HUDEP-2 (cell line): ENCODE results near the gene UTF1.

Source experiments
- DNase-seq, 76 experiments: peaks; one replicate each; lab custom pipeline; 2025; ENCODE audit not compliant: unreplicated experiment in 76 of 76; lab: John Stamatoyannopoulos, UW

The UTF1 gene

DNA sequence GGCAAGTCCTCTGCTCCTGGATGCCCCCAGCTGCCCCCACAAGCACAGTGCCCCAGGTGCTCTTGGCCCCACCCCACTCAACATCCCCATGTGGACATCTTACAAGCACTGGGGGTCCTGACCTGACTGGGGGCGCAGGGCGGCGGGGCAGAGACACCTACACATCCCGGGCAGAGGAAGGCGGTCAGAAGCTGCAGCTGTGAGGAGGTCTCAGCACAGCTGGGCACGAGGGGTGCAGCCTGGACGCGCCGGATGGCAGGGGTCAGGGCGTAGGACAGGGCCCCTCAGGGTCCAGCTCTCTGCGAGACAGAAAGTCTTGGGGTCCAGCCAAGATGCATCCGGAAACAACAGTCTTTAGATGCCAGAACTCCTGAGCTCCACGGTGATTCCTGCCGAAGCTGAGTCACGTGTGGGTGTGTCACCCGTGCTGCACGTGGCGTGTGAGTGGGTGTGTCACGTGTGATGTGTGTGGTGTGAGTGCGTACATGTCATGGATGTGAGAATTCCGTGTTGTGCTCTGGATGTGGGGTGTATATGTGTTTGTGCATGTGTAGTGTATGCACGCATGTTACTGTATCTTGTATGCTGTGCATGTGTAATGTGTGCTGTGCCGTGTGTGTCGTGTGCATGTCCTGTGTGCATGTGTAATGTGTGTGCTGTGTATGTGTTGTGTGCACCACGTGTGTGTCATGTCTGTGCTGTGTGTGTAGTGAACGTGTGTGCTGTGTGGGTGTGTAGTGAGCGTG is 12.8 kb downstream of the UTF1 start:
- DNase-seq = peak in 1 of 76 experiments; percentile 12

DNA sequence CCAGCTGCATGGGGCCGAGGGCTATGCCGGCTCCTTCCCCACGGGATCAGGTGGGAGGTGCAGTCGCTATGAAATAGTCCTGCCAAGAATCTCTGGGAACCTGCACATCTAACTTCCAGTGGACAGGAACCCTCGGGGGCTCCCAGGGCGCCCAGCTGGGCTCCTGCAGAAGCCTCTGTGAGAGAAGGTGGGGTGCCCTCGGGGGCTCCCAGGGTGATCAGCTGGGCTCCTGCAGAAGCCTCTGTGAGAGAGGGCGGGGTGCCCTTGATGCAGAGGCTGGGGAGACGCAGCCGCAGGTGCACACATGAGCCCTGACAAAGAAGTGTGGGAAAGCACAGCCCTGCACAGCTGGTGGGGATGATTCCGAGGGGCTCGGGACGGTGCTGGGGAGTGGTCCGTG is 13.6 kb downstream of the UTF1 start:
- DNase-seq = no peak

DNA sequence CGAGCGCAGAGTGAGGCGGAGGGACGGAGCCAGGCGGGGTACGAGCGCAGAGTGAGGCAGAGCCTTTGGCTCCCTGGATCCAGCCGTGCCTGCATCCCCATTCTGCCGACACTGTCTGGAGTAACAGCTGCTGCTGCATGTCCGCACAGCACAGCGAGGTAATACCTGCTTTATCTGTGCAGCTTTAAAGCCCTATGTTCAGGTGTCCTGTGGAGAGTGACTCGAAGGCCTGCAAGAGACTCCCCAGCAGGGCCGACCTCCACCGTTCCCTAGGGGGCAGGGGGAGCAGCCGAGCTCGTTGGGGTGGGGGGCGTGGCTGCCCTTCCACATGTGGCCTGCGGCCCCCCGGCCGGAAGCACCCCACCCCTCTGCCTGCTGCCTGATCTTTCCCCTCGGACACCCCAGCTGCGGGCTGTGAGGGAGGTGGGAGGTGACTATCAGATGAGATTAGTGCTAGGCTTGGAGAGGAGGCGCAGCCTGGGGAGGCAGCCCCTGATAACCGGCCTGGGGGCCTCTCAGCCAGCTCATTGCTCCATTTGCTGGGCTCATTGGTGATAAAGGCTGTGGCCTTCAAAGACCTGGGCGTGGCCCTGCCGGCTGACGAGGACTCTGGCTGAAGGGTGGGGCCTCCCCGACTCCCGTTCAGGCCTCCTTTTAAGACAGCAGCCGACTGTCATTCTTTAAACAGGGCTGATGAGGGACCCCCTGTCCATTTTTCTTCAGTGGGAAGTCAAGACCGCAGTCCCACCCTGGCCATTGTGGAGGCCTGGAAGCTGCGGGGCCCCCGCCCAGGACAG is 15.6 kb downstream of the UTF1 start:
- peak in 75 of 76 experiments; percentile 46 to 98 (median 93) for DNase-seq

DNA sequence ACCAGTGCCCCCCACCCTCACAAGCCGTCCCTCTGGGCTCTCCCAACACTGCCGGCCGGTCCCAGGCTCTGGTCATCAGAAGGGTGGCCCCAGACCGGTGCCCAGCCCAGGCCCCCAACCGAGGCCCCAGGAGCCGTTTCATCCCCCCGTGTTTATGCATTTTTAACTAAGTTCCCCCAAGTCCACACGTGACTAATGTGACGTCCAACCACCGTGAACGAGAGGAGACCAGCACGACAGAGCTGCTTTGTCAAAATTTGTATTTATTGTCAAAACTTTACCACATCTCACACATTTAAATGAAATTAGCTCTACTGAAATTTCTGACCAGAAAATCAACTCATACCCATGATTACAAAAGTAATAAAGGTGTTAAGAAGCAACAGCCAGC is 16.2 kb downstream of the UTF1 start:
- DNase-seq = no peak

DNA sequence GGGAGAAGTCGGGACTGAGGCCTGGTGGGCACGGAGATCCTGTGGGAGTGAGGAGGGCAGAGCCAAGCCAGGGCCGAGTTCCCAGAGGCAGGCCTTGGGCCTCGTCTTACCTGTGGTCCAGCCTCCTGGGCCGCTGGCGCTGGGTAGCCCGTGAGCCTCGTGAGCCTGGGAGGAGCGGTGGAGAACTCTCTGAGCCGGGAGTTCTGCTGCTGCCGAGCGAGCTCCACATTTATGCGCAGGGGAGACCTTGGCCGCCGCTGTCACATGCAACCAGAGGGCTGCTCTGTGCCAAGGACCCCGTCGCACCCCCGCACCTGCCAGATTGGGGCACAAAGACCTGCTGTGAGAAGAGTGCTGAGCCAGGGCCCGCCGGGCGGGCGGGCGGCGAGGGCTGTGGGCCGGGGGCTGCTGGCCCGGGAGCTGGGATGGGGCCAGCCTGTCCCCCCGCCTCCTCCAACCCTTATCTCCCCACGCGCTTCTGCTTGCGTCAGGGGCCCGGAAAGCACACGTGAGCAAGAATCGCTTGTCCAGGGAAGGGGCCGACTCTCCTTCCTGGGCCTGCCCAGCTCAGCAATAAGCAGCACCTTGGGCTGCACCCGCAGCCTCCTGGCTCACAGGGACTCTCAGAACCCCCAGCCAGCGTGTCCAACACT is 17.8 kb downstream of the UTF1 start:
- no peak for DNase-seq

DNA sequence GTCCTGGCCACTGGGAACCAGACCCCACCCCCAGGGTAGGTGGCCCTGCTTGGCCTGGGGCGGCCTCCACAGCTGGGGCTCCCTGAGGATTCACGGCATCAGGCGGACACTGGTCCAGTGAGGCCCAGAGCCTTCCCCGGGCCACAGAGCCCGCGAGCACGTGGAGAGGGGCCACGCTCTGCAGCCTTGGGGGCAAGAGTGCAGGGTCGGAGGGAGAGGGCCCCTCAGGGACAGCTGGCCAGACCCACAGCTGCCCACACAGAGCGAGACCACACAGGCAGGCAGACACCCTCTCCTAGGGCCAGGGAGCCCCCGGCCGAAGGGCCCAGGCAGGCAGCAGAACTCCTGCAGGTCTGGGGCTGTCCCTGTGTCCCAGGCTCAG is 18.3 kb downstream of the UTF1 start:
- DNase-seq = no peak

DNA sequence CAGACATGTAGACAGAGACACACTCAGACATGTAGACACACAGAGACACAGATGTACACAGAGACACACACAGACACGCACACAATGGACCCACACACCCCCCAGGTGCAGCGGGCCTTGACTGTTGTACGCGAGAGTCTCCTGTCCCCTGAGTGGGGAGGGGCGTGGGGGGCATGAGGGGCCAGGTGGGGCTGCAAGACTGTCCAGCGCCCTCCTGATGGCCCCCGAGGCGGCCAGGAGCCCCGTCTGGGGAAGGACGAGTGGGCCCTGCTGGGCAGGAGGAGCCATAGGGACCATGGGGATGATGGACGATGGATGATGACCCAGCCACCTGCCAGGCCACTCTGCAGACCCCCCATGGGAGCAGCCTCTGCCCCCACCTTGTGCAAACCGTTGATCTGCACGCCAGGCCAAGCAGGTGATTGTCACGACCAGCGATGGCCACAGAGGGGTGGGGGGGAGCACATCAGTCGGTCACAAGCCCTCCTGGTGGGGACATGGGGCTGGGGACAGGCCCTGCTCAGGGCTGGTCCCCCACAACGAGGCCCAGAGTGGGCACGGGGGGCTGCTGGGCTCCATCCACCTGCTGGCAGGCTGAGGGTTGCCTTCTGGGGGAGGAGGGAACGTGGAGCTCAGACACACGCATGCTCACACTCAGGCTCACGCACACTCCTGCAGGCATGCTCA is 19.2 kb downstream of the UTF1 start:
- DNase-seq = peak in 1 of 76 experiments; percentile 9

DNA sequence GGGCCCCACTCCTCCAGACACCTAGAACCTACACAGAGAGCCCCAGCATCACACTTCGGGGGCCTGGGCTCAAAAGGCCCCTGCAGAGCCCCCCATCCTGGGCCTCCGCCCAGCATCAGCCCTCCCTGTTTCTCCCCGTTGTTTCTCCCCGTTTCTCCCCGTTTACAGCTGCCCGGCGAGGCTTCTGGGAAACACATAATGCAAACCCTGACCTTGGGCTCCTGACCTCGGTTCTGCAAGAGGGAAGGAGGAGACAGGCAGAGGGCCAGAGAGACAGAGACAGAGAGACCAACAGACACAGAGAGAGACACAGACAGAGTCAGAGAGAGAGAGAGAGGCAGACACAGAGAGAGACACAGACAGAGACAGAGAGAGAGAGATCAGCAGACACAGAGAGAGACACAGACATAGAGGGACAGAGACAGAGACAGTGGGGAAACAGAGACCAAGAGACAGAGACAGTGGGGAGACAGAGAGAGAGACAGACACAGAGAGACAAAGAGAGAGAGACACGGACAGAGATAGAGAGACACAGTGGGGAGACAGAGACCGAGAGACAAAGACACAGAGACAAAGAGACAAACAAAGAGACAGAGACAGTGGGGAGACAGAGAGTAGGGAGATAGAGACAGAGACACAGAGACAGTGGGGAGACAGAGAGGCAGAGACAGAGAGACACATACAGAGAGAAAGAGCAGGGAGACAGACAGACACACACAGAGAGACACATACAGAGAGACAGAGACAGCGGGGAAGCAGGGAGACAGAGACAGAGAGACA is 20.1 kb downstream of the UTF1 start:
- DNase-seq = peak in 12 of 76 experiments; percentile 3 to 38 (median 18)

DNA sequence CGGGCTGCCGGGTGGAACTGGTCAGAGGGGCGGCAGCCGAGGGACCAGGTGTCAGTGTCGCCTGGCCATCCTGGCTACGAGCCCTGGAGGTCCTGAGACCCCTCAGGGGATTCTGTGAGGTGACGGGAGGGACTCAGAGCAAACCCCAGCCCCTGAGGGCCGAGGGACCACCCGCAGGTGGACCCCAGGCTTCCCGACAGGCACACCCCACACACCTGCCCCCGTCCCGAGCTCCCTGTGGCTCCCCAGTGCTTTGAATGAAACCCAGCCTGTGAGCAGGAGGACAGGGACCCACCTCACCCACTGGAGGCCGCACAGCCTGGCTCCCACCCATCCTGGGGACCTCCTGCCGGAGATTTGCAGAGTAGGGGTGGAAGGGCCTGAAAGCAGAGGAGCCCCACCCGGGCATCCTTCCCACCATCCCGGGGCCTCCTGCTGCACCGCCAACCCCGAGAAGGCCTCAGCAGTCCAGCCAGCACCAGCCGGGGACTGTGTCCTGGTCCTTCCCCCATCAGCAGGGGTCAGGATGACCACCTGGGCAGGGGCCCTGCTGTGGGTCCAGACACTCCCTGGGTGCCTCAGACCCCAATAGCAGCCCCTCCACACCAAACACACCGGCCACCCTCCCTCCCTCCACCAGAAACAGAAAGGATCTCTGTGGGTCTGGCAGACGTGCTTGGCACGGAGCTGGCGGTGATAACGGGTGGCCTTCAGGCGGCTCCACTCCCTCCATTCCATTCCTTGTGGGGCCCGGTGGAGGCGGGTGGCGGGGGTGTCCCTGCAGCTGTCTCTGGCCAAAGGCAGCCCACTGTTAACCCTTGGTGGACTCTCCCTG is 21.6 kb downstream of the UTF1 start:
- DNase-seq = peak in 21 of 76 experiments; percentile 11 to 48 (median 25)

DNA sequence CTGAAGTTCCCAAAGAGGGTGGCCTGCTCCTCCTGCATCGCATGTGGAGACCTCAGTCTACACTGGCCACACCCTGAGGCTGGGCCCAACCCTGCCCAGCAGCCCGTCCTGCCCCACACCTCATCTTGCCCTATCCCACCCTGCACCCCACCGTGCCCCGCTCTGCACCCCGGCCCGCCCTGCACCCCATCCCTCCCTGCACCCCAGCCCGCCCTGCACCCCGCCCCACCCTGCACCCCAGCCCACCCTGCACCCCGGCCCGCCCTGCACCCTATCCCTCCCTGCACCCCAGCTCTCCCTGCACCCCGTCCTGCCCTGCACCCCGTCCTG is 22.2 kb downstream of the UTF1 start:
- no peak for DNase-seq

DNA sequence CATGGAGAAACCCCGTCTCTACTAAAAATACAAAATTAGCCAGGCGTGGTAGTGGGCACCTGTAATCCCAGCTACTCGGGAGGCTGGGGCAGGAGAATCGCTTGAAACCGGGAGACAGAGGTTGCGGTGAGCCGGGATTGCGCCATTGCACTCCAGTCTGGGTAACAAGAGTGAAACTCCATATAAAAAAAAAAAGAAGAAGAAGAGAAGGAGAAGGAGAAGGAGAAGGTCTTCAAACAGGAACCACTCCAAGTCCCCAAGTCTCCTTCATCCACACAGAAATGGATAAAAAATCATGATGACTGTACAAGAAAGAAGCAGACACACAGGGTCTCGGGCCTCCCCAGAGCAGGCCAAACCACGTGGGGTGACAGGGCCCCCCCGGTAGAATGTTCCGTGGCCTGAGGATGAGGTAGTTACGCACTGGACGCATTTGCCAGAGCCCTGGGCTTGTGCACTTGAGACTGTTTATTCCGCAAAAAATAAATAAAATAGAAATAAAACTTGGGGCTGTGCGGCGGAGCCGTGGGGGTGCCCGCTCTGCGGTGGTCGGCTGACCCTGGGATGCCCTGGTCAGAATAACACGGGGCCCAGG is 23.4 kb downstream of the UTF1 start:
- DNase-seq = no peak

DNA sequence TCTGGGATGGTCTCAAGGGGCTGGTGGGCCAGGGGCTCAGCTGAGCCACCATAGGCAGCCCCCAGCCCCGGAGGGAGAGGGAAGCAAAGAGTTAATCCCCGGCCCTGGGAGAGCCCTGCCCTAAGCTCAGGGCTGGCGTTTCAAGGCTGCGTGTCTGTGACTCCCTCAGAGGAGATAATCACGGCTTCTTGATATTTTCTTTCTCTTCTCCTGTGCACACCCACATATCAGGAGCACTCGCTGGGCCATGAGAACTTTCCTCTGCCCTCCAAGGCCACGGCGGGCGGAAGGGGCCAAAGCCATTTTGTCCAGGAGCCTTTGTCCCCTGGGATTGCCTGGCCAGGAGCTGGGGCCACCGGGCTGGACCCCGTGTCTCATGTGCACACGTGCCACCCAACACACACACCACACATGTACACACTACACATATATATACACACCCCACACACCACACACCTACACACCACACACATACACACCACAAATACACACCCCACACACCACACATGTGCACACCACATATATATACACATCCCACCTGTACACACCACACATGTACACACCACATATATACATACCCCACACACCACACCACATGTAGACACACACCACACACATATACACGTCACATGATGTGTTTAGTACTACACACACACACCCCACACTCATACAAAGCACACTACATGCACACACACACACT is 24.6 kb downstream of the UTF1 start:
- DNase-seq = peak in 2 of 76 experiments; percentile 3 to 20

DNA sequence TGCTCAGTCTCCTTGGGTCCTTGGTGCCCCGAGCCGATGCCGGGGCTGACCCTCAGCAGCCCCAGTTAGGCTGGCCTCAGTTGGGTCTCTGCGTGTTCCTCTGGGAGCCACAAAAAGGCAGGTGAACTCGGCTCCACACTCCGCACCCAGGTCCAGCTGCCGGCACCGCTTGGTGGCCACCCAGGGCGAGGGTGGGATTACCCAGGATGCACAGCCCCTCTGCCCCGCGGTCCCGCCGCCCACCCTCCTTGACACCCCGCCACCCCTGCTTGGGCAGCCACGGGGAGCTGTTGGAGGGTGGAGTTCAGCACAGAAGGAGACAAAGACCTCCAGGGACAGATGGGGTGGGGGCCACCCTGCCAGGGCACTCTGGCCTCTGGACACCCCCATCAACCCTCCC is 25.3 kb downstream of the UTF1 start:
- DNase-seq = no peak

DNA sequence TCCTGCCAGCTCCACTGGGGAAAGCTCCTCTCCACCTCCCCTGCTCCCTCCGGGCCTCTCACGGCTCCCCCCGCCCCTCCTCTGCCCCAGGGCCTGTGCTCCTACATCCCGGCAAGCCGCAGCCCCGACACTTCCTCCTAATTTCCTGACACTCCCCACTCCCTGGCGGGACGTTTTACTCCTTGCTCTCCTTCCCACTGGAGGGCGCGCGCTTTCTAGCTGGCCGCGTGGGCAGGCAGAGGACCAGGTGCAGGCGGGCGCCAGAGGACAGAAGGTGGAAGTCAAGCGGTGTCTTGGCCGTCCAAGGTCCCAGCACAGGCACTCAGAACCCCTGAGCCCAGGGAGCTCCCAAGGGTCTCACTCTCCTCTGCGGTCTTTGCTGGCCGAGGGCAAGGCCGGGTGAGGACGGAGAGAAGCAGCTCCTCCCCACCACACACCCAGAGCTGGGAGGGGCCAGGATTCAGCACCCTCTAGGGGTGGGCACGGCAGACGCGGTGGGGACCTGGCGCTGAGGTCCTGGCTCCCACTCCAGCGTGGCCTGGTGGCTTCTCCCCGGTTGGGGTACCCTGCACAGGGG is 27.6 kb downstream of the UTF1 start:
- DNase-seq = peak in 45 of 76 experiments; percentile 2 to 67 (median 42)

DNA sequence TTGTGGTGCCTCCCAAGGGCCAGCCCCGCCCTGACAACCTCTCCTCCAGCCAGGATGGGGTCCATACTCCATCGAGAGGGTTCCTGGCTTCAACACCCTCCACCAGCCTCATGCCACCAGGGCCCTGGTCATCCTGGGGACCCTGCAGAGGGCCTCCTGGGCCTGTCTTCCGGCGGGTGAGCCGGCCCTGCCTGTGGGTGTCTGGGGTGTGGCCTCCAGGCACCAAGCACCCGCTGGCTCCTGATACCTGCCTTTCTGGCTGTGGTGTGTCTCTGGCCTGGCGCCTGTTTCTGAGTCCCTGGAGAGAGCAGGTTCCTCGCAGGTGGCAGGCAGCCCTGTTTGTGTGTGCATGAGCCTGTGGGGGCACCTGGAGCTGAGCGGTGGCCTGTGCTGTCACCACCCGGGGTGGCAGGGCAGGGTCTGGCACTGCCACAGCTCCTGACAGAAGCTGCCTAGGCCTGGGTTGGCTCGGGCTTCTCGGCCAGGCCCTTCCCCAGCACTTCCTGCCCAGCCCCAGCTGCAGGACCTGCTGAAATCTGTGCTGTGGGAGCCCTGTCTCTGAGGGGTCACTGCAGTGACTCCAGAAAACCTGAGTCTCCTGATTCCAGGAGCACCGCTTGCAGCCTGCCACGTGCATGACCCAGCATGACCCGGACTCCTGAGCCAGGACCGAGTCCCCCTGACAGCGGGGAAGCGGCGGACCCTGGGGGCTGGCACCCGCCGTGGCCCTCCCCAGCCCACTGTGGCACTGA is 28.2 kb downstream of the UTF1 start:
- peak in 29 of 76 experiments; percentile 8 to 53 (median 26) for DNase-seq

DNA sequence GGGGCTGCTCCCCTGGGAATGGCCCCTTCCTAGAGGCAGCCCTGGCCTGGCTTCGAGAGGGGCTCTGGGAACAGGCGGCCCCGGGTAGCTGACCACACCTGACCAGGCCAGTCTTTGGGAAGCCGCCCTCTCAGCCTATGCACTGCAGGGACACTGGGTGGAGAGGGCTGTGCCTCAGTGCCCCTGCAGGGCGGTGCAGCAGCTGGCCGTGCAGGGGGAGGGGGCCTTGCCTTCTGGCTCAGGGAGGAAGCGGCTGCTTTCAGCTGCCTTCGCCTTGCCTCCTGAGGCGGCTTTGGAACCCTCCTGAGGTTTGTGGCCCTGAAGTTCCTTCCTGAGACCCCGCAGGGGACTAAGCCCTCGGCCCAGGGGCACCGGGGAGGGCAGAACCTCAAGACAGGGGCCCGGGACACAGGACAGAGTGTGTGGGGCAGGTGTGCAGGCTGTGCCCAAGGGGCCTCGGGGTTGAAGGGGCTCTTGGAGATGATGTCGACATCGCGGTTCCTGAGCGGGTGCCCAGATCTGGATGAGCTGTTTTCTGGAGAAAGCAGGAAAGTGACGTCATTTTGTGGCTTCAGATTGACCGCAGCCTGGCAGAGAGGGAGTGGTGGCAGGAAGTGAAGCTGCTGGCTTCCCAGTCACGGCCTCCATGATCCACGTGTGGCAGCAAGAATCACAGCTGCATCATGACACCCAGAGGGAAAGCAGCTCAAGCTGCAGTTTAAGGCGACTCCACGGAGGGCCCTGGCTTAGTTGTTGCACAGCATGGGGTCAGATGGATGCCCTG is 29.0 kb downstream of the UTF1 start:
- DNase-seq = peak in 44 of 76 experiments; percentile 8 to 61 (median 29)

DNA sequence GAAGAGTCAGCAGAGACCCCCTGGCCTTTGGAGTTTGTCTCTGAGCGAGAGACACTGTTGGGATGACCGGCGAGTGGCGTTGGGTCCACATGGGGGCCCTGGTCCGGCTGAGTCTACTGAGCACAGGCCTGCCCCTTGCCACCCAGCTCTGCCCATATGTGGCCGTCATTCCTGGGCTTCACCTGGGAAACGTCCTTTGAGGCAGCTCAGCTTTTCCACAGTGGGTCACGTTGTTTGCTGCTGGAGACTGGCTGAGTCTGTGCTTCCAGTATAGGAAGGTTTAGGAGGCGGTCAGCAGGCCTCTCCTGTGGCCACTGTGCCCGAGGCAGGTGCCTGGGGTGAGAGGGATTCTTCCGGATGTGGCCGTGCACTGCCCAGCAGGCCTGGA is 29.6 kb downstream of the UTF1 start:
- DNase-seq = no peak
